ENCODE results near the gene ZNF785. TPM values are rescaled to one million over a fixed set of nuclear protein-coding genes. Genes with fewer than 3 reads are reported as not detected.

Gene ZNF785
- total RNA-seq, 1 experiment from 2014 or later, result 16.0 TPM

GRCh38 chr16:30565526-30565925, 20.0 kb downstream of the ZNF785 start (continued):
- TF ChIP-seq E2F1 (CRISPR knock-in tag; IDR thresholded peaks at IDR 0.05) (no peak), ATF2 (CRISPR knock-in tag; IDR thresholded peaks at IDR 0.05; ENCODE audit: borderline replicate concordance, low read depth) (no peak), E2F5 (CRISPR knock-in tag; IDR thresholded peaks at IDR 0.05) (no peak)

- POLR2A ChIA-PET, result no interaction called here
- peak overlapping the region; percentile 71 for H3K4me3 Mint-ChIP-seq
These were observed 23.5 kb downstream of the ZNF785 start for GRCh38 chr16:30562021-30562420.

GRCh38 chr16:30561089-30561816, 24.2 kb downstream of the ZNF785 start:
- H3K27ac Mint-ChIP-seq, result no peak overlapping the region
- POLR2A ChIA-PET, result interaction anchor here (0.8 to 2.0 kb wide), 4 partner anchors 9 to 131 kb away, joined by 3 to 7 read pairs (median 4); partner anchors contain the start of genes DCTPP1, ZNF688 and ZNF747
- TF ChIP-seq CBFB (CRISPR knock-in tag; IDR thresholded peaks at IDR 0.05; ENCODE audit: low read depth) (no peak), ATF1 (CRISPR knock-in tag; IDR thresholded peaks at IDR 0.05) (no peak), ZBTB21 (CRISPR knock-in tag; IDR thresholded peaks at IDR 0.05; ENCODE audit: borderline replicate concordance) (no peak), GTF2I (CRISPR knock-in tag; conservative IDR thresholded peaks at IDR 0.05) (no peak), ZNF263 (CRISPR knock-in tag; IDR thresholded peaks at IDR 0.05; ENCODE audit: low read depth) (no peak), JAZF1 (CRISPR knock-in tag; IDR thresholded peaks at IDR 0.05) (no peak), FOXP4 (CRISPR knock-in tag; IDR thresholded peaks at IDR 0.05) (no peak; the same call in 1 of the 2 replicates), ZNF532 (CRISPR knock-in tag; IDR thresholded peaks at IDR 0.05; ENCODE audit: borderline replicate concordance) (no peak)

More at GRCh38 chr16:30562021-30562420, 23.5 kb downstream of the ZNF785 start:
- H3K9me3 Mint-ChIP-seq, result no peaks in the 10 kb centered on the region
- CTCF ChIA-PET, result interaction anchor here (0.6 to 2.2 kb wide), 8 partner anchors 10 to 329 kb away, joined by 3 to 14 read pairs (median 4); partner anchors contain the start of genes DCTPP1, ZNF688 and ZNF747
- no peak overlapping the region for H3K27ac Mint-ChIP-seq
- peaks cover 21% of the 10 kb centered on the region for H3K27me3 Mint-ChIP-seq (ENCODE audit: low read depth)
- ATAC-seq (no peak), DNase-seq (ENCODE audit: low spot score) (no peak)
- H3K36me3 Mint-ChIP-seq, result no peaks in the 10 kb centered on the region
- no peak for TF ChIP-seq ZNF121 (CRISPR knock-in tag; IDR thresholded peaks at IDR 0.05)
- no peak for TF ChIP-seq ZNF396 (CRISPR knock-in tag; IDR thresholded peaks at IDR 0.05; ENCODE audit: borderline replicate concordance)
- no peak for TF ChIP-seq ZMAT4 (CRISPR knock-in tag; IDR thresholded peaks at IDR 0.05)
- TF ChIP-seq FOXP4 (CRISPR knock-in tag; IDR thresholded peaks at IDR 0.05), result no peak
- peaks cover 19% of the 10 kb centered on the region for H3K4me1 Mint-ChIP-seq

More at GRCh38 chr16:30561089-30561816, 24.2 kb downstream of the ZNF785 start:
- Mint-ChIP-seq H3K4me3 (peak overlapping the region; percentile 71), H3K27me3 (ENCODE audit: low read depth) (peaks cover 17% of the 10 kb centered on the region), H3K36me3 (peaks cover under 1% of the 10 kb centered on the region), H3K9me3 (no peaks in the 10 kb centered on the region), H3K4me1 (peaks cover 21% of the 10 kb centered on the region)
- ATAC-seq (peak; percentile 1), DNase-seq (ENCODE audit: low spot score) (peak; percentile 58)
- CTCF ChIA-PET, result interaction anchor here (0.6 to 2.2 kb wide), 8 partner anchors 11 to 330 kb away, joined by 3 to 14 read pairs (median 4); partner anchors contain the start of genes DCTPP1, ZNF688, ZNF689 and ZNF747
